ENCODE data around the gene TENM4. TPM values are rescaled to one million over a fixed set of nuclear protein-coding genes. Genes with fewer than 3 reads are reported as not detected.

TENM4 gene
- total RNA-seq, 2 experiments from 2014 or later = not detected

DNA sequence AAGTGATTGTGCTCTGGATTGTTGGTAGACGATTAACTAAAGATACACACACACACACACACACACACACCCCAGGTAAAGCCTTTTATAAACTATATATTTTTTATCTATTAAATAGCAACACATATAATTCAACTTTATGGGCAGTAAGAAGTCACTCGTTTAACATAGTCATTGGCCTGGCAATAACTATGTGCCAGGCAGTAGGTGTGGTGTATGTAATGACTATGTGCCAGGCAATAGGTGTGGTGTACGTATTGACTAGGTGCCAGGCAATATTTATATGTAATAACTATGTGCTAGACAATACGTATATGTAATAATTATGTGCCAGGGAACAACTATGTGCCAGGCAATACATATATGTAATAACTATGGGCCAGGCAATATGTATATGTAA lies 40.0 kb upstream of the TENM4 start:
- Histone ChIP-seq H2AFZ (ENCODE audit: low read length) (no peak overlapping the region), H3K4me3 (ENCODE audit: low read depth, low read length, poor library complexity, severe bottlenecking) (no peak overlapping the region), H4K20me1 (ENCODE audit: insufficient read depth, low read length) (no peaks in the 10 kb centered on the region), H3K27ac (ENCODE audit: low read depth, low read length, poor library complexity, severe bottlenecking) (no peak overlapping the region), H3K9me3 (ENCODE audit: low read length) (no peaks in the 10 kb centered on the region), H3K4me2 (ENCODE audit: low read length) (no peak overlapping the region), H3K9me2 (ENCODE audit: insufficient read depth, low read length) (no peaks in the 10 kb centered on the region), H3K4me1 (ENCODE audit: insufficient read depth, low read length, poor library complexity, severe bottlenecking) (peaks cover 23% of the 10 kb centered on the region), H3K79me2 (ENCODE audit: insufficient read depth, low read depth, low read length) (no peaks in the 10 kb centered on the region), H3K36me3 (ENCODE audit: insufficient read depth, low read length) (no peaks in the 10 kb centered on the region)
- no peak for DNase-seq (ENCODE audit: low spot score)
- BruUV-seq (replicated peaks) = no TSS peak
- intact Hi-C loops (cut with micrococcal nuclease; ENCODE audit: unreplicated experiment) = no loop called here
- TF ChIP-seq, protein P1, sequence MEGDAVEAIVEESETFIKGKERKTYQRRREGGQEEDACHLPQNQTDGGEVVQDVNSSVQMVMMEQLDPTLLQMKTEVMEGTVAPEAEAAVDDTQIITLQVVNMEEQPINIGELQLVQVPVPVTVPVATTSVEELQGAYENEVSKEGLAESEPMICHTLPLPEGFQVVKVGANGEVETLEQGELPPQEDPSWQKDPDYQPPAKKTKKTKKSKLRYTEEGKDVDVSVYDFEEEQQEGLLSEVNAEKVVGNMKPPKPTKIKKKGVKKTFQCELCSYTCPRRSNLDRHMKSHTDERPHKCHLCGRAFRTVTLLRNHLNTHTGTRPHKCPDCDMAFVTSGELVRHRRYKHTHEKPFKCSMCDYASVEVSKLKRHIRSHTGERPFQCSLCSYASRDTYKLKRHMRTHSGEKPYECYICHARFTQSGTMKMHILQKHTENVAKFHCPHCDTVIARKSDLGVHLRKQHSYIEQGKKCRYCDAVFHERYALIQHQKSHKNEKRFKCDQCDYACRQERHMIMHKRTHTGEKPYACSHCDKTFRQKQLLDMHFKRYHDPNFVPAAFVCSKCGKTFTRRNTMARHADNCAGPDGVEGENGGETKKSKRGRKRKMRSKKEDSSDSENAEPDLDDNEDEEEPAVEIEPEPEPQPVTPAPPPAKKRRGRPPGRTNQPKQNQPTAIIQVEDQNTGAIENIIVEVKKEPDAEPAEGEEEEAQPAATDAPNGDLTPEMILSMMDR (conservative IDR thresholded peaks at IDR 0.05; ENCODE audit: low read length) = no peak
- no peak for TF ChIP-seq EZH2phosphoT487 (IDR thresholded peaks at IDR 0.05; ENCODE audit: borderline replicate concordance, low read depth, low read length)
- POLR2A ChIA-PET = no interaction called here
- CTCF ChIA-PET (ENCODE audit: unreplicated experiment) = no interaction called here

DNA sequence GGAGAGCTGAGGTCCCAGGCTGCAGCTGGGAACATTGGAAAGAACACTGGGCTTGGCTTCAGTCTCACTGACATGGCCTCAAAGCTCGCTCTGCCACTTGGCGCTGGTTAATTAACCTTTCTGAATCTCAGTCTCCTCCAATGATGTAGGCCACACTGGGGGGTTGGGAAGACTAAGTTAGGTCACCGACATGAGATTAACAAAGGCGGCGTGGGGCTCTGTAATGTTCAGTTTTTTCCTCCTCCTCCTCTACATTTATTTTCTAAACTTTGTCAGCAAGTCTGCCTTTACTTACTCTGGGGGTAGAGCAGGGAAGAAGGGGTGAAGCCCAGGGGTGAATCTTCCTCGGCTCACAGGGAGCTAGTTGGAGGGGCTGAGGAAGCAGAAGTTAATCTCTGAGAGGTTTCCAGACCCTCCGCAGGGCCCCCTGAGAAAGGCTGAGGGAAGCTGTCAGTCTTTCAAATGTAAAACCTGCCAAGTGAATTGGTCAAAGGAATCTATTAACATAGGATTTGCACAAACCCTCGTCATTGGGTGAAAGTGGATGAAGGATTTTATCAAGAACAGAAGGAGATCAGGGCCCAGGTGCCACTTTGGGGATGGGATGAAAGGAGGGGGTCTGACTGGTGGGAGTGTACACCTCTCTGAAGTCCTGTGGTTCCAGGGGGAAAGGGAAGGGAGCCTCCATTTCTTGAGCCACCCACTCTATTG lies 32.1 kb upstream of the TENM4 start:
- TF ChIP-seq, protein P1 (conservative IDR thresholded peaks at IDR 0.05; ENCODE audit: low read length) = no peak
- no peak for TF ChIP-seq EZH2phosphoT487 (IDR thresholded peaks at IDR 0.05; ENCODE audit: borderline replicate concordance, low read depth, low read length)
- no peak for DNase-seq (ENCODE audit: low spot score)
- Histone ChIP-seq H3K9me3 (ENCODE audit: low read length) (no peaks in the 10 kb centered on the region), H3K9me2 (ENCODE audit: insufficient read depth, low read length) (no peaks in the 10 kb centered on the region), H4K20me1 (ENCODE audit: insufficient read depth, low read length) (no peaks in the 10 kb centered on the region), H2AFZ (ENCODE audit: low read length) (no peak overlapping the region), H3K36me3 (ENCODE audit: insufficient read depth, low read length) (no peaks in the 10 kb centered on the region), H3K27ac (ENCODE audit: low read depth, low read length, poor library complexity, severe bottlenecking) (no peak overlapping the region), H3K4me3 (ENCODE audit: low read depth, low read length, poor library complexity, severe bottlenecking) (no peak overlapping the region), H3K4me1 (ENCODE audit: insufficient read depth, low read length, poor library complexity, severe bottlenecking) (no peaks in the 10 kb centered on the region), H3K4me2 (ENCODE audit: low read length) (no peak overlapping the region), H3K79me2 (ENCODE audit: insufficient read depth, low read depth, low read length) (no peaks in the 10 kb centered on the region)
- intact Hi-C loops (cut with micrococcal nuclease; ENCODE audit: unreplicated experiment) = no loop called here
- BruUV-seq (replicated peaks) = no TSS peak
- ChIA-PET CTCF (ENCODE audit: unreplicated experiment) (no interaction called here), POLR2A (no interaction called here)

DNA sequence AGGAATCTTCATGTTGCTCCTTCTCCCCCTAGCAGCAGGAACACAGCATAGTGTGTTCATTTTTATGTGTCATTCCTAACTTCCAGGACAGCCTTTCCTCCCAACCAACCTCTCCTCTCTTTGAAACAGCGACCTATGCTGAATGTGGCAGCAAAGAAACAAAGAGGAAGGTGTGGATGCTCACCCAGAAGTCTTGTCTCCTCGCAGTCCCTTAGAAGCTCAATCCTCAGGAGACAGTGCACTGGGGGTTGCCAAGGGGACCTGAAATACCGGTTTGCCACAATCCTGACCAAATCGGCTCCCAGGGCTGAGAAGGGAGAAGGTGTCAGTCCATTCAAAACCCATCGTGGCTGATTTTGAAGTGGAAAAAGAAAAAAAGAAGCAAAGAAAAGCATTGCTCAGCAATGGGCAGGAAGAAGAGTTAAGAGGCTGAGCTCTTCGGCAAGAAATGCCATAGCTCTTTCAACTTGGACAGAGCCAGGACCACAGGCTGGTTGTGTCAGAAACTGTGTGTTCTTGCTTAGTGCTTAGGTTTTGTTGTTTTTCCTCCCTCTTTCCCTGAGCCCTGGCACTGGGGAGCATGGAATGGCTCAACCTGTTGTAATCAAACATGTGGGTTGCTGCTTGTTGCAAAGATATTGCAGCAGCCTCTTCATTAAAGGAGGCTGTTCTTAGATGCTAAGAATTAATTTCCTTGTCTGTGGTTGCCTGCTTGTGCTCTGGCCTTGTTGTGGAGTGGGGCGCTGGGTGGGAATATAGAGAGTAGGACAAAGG lies 30.4 kb upstream of the TENM4 start:
- Histone ChIP-seq H3K9me2 (ENCODE audit: insufficient read depth, low read length) (no peaks in the 10 kb centered on the region), H2AFZ (ENCODE audit: low read length) (no peak overlapping the region), H4K20me1 (ENCODE audit: insufficient read depth, low read length) (no peaks in the 10 kb centered on the region), H3K4me3 (ENCODE audit: low read depth, low read length, poor library complexity, severe bottlenecking) (no peak overlapping the region), H3K79me2 (ENCODE audit: insufficient read depth, low read depth, low read length) (no peaks in the 10 kb centered on the region), H3K27ac (ENCODE audit: low read depth, low read length, poor library complexity, severe bottlenecking) (no peak overlapping the region), H3K36me3 (ENCODE audit: insufficient read depth, low read length) (no peaks in the 10 kb centered on the region), H3K9me3 (ENCODE audit: low read length) (no peaks in the 10 kb centered on the region), H3K4me1 (ENCODE audit: insufficient read depth, low read length, poor library complexity, severe bottlenecking) (no peaks in the 10 kb centered on the region), H3K4me2 (ENCODE audit: low read length) (no peak overlapping the region)
- intact Hi-C loops (cut with micrococcal nuclease; ENCODE audit: unreplicated experiment) = no loop called here
- DNase-seq (ENCODE audit: low spot score) = no peak
- CTCF ChIA-PET (ENCODE audit: unreplicated experiment) = no interaction called here
- TF ChIP-seq, protein P1 (conservative IDR thresholded peaks at IDR 0.05; ENCODE audit: low read length) = no peak
- no peak for TF ChIP-seq EZH2phosphoT487 (IDR thresholded peaks at IDR 0.05; ENCODE audit: borderline replicate concordance, low read depth, low read length)
- POLR2A ChIA-PET = no interaction called here
- no TSS peak for BruUV-seq (replicated peaks)
